H9 (cell line): Measurements from ENCODE around the gene CALN1. TPM values are rescaled to one million over a fixed set of nuclear protein-coding genes. Genes with fewer than 3 reads are reported as not detected.

Source experiments
- DNase-seq: peaks from one replicate; pipeline ENCODE4 v3.0.0-alpha.2; 2017
- H2AFZ ChIP-seq: one replicate; pipeline ENCODE4 v1.6.1; 2013; ENCODE audit warnings: mild to moderate bottlenecking, low read length, control low read depth, moderate library complexity
- H2AK5ac ChIP-seq: 2 replicates; pipeline ENCODE4 v1.6.1; 2013; ENCODE audit warnings: low read length, control low read depth, mixed read lengths; ENCODE audit not compliant: insufficient read length
- H2BK120ac ChIP-seq: one replicate; pipeline ENCODE4 v1.6.1; 2013; ENCODE audit warnings: low read depth, mild to moderate bottlenecking, low read length, control low read depth, inconsistent platforms; ENCODE audit not compliant: poor library complexity, severe bottlenecking
- H2BK12ac ChIP-seq: 2 replicates; pipeline ENCODE4 v1.6.1; 2013; ENCODE audit warnings: low read length, control low read depth, mixed read lengths, low read depth; ENCODE audit not compliant: insufficient read length
- H2BK15ac ChIP-seq: 2 replicates; pipeline ENCODE4 v1.6.1; 2013; ENCODE audit warnings: low read depth, low read length, control low read depth
- H2BK20ac ChIP-seq: one replicate; pipeline ENCODE4 v1.6.1; 2013; ENCODE audit warnings: low read depth, mild to moderate bottlenecking, low read length, control low read depth, inconsistent platforms; ENCODE audit not compliant: poor library complexity, severe bottlenecking
- H2BK5ac ChIP-seq: 2 replicates; pipeline ENCODE4 v1.6.1; 2013; ENCODE audit warnings: low read length, control low read depth, mixed read lengths; ENCODE audit not compliant: insufficient read length
- H3K14ac ChIP-seq: 2 replicates; pipeline ENCODE4 v1.6.1; 2013; ENCODE audit warnings: low read length, control low read depth; ENCODE audit not compliant: insufficient read depth
- H3K18ac ChIP-seq: 2 replicates; pipeline ENCODE4 v1.6.1; 2013; ENCODE audit warnings: low read depth, mild to moderate bottlenecking, mixed read lengths, low read length, control low read depth; ENCODE audit not compliant: insufficient read length
- H3K23ac ChIP-seq: 2 replicates; pipeline ENCODE4 v1.6.1; 2013; ENCODE audit warnings: low read length, control low read depth, mixed read lengths, low read depth; ENCODE audit not compliant: insufficient read length
- H3K23me2 ChIP-seq: 2 replicates; pipeline ENCODE4 v1.6.1; 2013; ENCODE audit warnings: low read depth, mild to moderate bottlenecking, mixed read lengths, low read length, control low read depth; ENCODE audit not compliant: insufficient read length, poor library complexity, severe bottlenecking
- H3K27ac ChIP-seq: 2 replicates; pipeline ENCODE4 v1.5.1; 2013; ENCODE audit warnings: low read length, control low read depth, mixed read lengths, low read depth; ENCODE audit not compliant: insufficient read length
- H3K27me3 ChIP-seq: 2 replicates; pipeline ENCODE4 v1.6.1; 2013; ENCODE audit warnings: low read length, control low read depth, inconsistent platforms; ENCODE audit not compliant: insufficient read depth
- H3K4ac ChIP-seq: 2 replicates; pipeline ENCODE4 v1.6.1; 2013; ENCODE audit warnings: low read depth, mild to moderate bottlenecking, control low read depth, inconsistent platforms, low read length, moderate library complexity
- H3K4me1 ChIP-seq: 2 replicates; pipeline ENCODE4 v1.6.1; 2013; ENCODE audit warnings: low read length, control low read depth, inconsistent platforms; ENCODE audit not compliant: insufficient read depth
- H3K4me2 ChIP-seq: 2 replicates; pipeline ENCODE4 v1.6.1; 2013; ENCODE audit warnings: low read length, control low read depth, mixed read lengths; ENCODE audit not compliant: insufficient read length, insufficient read depth
- H3K56ac ChIP-seq: 2 replicates; pipeline ENCODE4 v1.6.1; 2013; ENCODE audit warnings: low read depth, mild to moderate bottlenecking, mixed read lengths, low read length, control low read depth; ENCODE audit not compliant: insufficient read length
- H3K79me1 ChIP-seq: 2 replicates; pipeline ENCODE4 v1.6.1; 2013; ENCODE audit warnings: low read depth, mild to moderate bottlenecking, moderate library complexity, low read length, control low read depth, inconsistent platforms; ENCODE audit not compliant: insufficient read depth, poor library complexity, severe bottlenecking
- H3K79me2 ChIP-seq: 2 replicates; pipeline ENCODE4 v1.6.1; 2013; ENCODE audit warnings: low read length, control low read depth, inconsistent platforms; ENCODE audit not compliant: insufficient read depth
- H3K9ac ChIP-seq: 2 replicates; pipeline ENCODE4 v1.6.1; 2013; ENCODE audit warnings: low read length, control low read depth, mixed read lengths; ENCODE audit not compliant: insufficient read length; ENCODE audit errors: extremely low read depth
- H3K9me3 ChIP-seq: one replicate; pipeline ENCODE4 v1.6.1; 2013; ENCODE audit warnings: low read depth, low read length, inconsistent platforms; ENCODE audit not compliant: control insufficient read depth
- H3T11ph ChIP-seq: one replicate; pipeline ENCODE4 v1.6.1; 2013; ENCODE audit warnings: mild to moderate bottlenecking, low read length, control low read depth, inconsistent platforms
- H4K20me1 ChIP-seq: one replicate; pipeline ENCODE4 v1.6.1; 2013; ENCODE audit not compliant: control insufficient read depth, insufficient read length, insufficient read depth
- H4K5ac ChIP-seq: 2 replicates; pipeline ENCODE4 v1.6.1; 2013; ENCODE audit warnings: low read depth, mild to moderate bottlenecking, mixed read lengths, low read length, control low read depth; ENCODE audit not compliant: insufficient read length
- H4K8ac ChIP-seq: replicated peaks from 2 replicates; pipeline ENCODE4 v1.6.1; 2013; ENCODE audit warnings: low read length, control low read depth, mixed read lengths, low read depth; ENCODE audit not compliant: insufficient read length
- H4K91ac ChIP-seq: 2 replicates; pipeline ENCODE4 v1.6.1; 2013; ENCODE audit warnings: low read depth, mild to moderate bottlenecking, moderate library complexity, mixed read lengths, low read length, control low read depth; ENCODE audit not compliant: insufficient read length
- H3K27ac Mint-ChIP-seq, 3 experiments: 2 replicates in 2 of 3; 3 replicates in 1 of 3; pipeline ENCODE4 v1.8.0; 2020 to 2021; ENCODE audit warnings: mixed read lengths in 3 of 3, mild to moderate bottlenecking in 1 of 3, moderate library complexity in 1 of 3
- H3K27me3 Mint-ChIP-seq: 2 replicates; pipeline ENCODE4 v1.8.0; 2021; ENCODE audit warnings: low read depth, mild to moderate bottlenecking, moderate library complexity, mixed read lengths
- H3K36me3 Mint-ChIP-seq, 3 experiments: 2 replicates in 2 of 3; 3 replicates in 1 of 3; pipeline ENCODE4 v1.8.0; 2020 to 2021; ENCODE audit warnings: low read depth in 3 of 3, mixed read lengths in 3 of 3; ENCODE audit not compliant: insufficient read depth in 1 of 3
- H3K4me1 Mint-ChIP-seq, 2 experiments: 2 replicates each; pipeline ENCODE4 v1.8.0; 2020; ENCODE audit warnings: mixed read lengths in 2 of 2
- H3K4me3 Mint-ChIP-seq, 2 experiments: 2 replicates in 1 of 2; 3 replicates in 1 of 2; pipeline ENCODE4 v1.8.0; 2020 to 2021; ENCODE audit warnings: mild to moderate bottlenecking in 2 of 2, mixed read lengths in 2 of 2, moderate library complexity in 1 of 2
- H3K9me3 Mint-ChIP-seq, 2 experiments: 2 replicates in 1 of 2; 3 replicates in 1 of 2; pipeline ENCODE4 v1.8.0; 2020; ENCODE audit warnings: mild to moderate bottlenecking in 2 of 2, mixed read lengths in 2 of 2, moderate library complexity in 1 of 2
- total RNA-seq: library from RNA; stranded (reverse); gene quantifications from 2 replicates; pipeline ENCODE4 v1.2.1, GENCODE V29; 2021
- TF ChIP-seq, protein P1 (sequence below): fragments of 200-600 bp; sonication (generic); conservative IDR thresholded peaks from 3 replicates; pipeline ENCODE4 v1.8.0; 2021; ENCODE audit warnings: antibody characterized with exemption, mild to moderate bottlenecking

CALN1 gene
- total RNA-seq, 1 experiment from 2014 or later: 2.8 TPM

DNA sequence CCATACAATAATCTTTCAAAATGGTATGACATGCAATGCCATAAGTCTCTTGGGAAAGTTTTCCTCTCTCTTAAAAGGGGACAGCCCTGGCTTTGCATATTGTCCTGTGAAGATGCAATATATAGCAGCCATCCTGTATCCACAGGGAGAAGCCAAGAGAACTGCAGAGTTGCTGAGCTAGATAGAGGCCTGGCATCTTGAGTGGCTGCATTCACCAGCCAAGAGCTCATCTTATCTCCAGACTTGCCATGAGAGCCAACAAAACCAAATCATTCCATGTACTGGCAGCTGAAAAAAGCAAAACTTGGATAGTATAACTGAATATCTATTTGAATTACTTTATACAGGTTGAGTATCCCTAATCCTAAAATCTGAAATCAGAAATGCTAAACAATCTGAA is 348.8 kb downstream of the CALN1 start:
- H3K79me1 ChIP-seq: no peaks in the 10 kb centered on the region
- H2AFZ ChIP-seq: no peak overlapping the region
- no peak overlapping the region for H3T11ph ChIP-seq
- H2BK5ac ChIP-seq: no peak overlapping the region
- DNase-seq: no peak
- H3K79me2 ChIP-seq: no peaks in the 10 kb centered on the region
- no peak overlapping the region for H3K56ac ChIP-seq
- H2BK12ac ChIP-seq: no peak overlapping the region
- H2BK120ac ChIP-seq: no peak overlapping the region
- no peak overlapping the region for H3K4ac ChIP-seq
- TF ChIP-seq, protein P1, sequence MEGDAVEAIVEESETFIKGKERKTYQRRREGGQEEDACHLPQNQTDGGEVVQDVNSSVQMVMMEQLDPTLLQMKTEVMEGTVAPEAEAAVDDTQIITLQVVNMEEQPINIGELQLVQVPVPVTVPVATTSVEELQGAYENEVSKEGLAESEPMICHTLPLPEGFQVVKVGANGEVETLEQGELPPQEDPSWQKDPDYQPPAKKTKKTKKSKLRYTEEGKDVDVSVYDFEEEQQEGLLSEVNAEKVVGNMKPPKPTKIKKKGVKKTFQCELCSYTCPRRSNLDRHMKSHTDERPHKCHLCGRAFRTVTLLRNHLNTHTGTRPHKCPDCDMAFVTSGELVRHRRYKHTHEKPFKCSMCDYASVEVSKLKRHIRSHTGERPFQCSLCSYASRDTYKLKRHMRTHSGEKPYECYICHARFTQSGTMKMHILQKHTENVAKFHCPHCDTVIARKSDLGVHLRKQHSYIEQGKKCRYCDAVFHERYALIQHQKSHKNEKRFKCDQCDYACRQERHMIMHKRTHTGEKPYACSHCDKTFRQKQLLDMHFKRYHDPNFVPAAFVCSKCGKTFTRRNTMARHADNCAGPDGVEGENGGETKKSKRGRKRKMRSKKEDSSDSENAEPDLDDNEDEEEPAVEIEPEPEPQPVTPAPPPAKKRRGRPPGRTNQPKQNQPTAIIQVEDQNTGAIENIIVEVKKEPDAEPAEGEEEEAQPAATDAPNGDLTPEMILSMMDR: no peak
- H3K18ac ChIP-seq: no peak overlapping the region
- H4K5ac ChIP-seq: no peak overlapping the region
- no peaks in the 10 kb centered on the region for H3K4me1 ChIP-seq
- no peak overlapping the region for H4K8ac ChIP-seq
- no peak overlapping the region for H2BK20ac ChIP-seq
- H4K20me1 ChIP-seq: no peaks in the 10 kb centered on the region
- no peak overlapping the region for H3K9ac ChIP-seq
- H3K27ac ChIP-seq: no peak overlapping the region
- H2BK15ac ChIP-seq: no peak overlapping the region
- Mint-ChIP-seq H3K27ac (no peak overlapping the region), H3K4me3 (no peak overlapping the region), H3K36me3 (peaks cover 0 to 8% (median 4%) of the 10 kb centered on the region in 3 experiments; a peak in 3 of 7 replicates), H3K9me3 (peaks cover 0 to 4% of the 10 kb centered on the region in 2 experiments; a peak in 2 of 5 replicates), H3K27me3 (no peaks in the 10 kb centered on the region), H3K4me1 (peaks cover 9 to 15% of the 10 kb centered on the region in 2 experiments)
- no peaks in the 10 kb centered on the region for H3K23me2 ChIP-seq
- no peak overlapping the region for H2AK5ac ChIP-seq
- no peak overlapping the region for H4K91ac ChIP-seq
- no peak overlapping the region for H3K23ac ChIP-seq
- H3K4me2 ChIP-seq: no peak overlapping the region
- H3K14ac ChIP-seq: no peak overlapping the region
- H3K9me3 ChIP-seq: no peaks in the 10 kb centered on the region
- H3K27me3 ChIP-seq: no peaks in the 10 kb centered on the region
